Measurements from ENCODE around the gene PGA4. TPM values are rescaled to one million over a fixed set of nuclear protein-coding genes. Genes with fewer than 3 reads are reported as not detected.

The PGA4 gene
- total RNA-seq, 1 experiment from 2014 or later = not detected

- no peak for TF ChIP-seq CTCF (IDR thresholded peaks at IDR 0.05; ENCODE audit: unreplicated experiment)
- BruUV-seq (replicated peaks) = no TSS peak
Measured at GRCh38 chr11:61264795-61265194, 42.6 kb downstream of the PGA4 start.

GRCh38 chr11:61265357-61265756 lies 43.2 kb downstream of the PGA4 start:
- H3K4me3 Mint-ChIP-seq (ENCODE audit: unreplicated experiment) = no peak overlapping the region
- ChIA-PET CTCF (interaction anchor here (3.7 kb wide), 1 partner anchor 10 kb away, joined by 25 read pairs; no protein-coding TSS in a partner anchor), POLR2A (no interaction called here)
- TF ChIP-seq CTCF (IDR thresholded peaks at IDR 0.05; ENCODE audit: unreplicated experiment) = no peak
- H3K9me3 Mint-ChIP-seq (ENCODE audit: unreplicated experiment) = no peaks in the 10 kb centered on the region
- no peak overlapping the region for H3K27ac Mint-ChIP-seq (ENCODE audit: low read depth, unreplicated experiment)
- peaks cover 11% of the 10 kb centered on the region for H3K36me3 Mint-ChIP-seq (ENCODE audit: insufficient read depth, unreplicated experiment)
- BruUV-seq (replicated peaks) = no TSS peak
- no peak for DNase-seq (ENCODE audit: unreplicated experiment)
- no peaks in the 10 kb centered on the region for H3K27me3 Mint-ChIP-seq (ENCODE audit: insufficient read depth, unreplicated experiment)
- no peaks in the 10 kb centered on the region for H3K4me1 Mint-ChIP-seq (ENCODE audit: insufficient read depth, unreplicated experiment)
- intact Hi-C loops (cut with micrococcal nuclease) = no loop called here

More at GRCh38 chr11:61264795-61265194, 42.6 kb downstream of the PGA4 start:
- no peak overlapping the region for H3K4me3 Mint-ChIP-seq (ENCODE audit: unreplicated experiment)
- no peaks in the 10 kb centered on the region for H3K27me3 Mint-ChIP-seq (ENCODE audit: insufficient read depth, unreplicated experiment)
- no peak overlapping the region for H3K27ac Mint-ChIP-seq (ENCODE audit: low read depth, unreplicated experiment)
- no peak for DNase-seq (ENCODE audit: unreplicated experiment)
- intact Hi-C loops (cut with micrococcal nuclease) = no loop called here
- peaks cover 6% of the 10 kb centered on the region for H3K36me3 Mint-ChIP-seq (ENCODE audit: insufficient read depth, unreplicated experiment)
- H3K9me3 Mint-ChIP-seq (ENCODE audit: unreplicated experiment) = no peaks in the 10 kb centered on the region
- ChIA-PET POLR2A (no interaction called here), CTCF (interaction anchor here (1.0 to 3.7 kb wide), 2 partner anchors 10 to 78 kb away, joined by 3 to 25 read pairs; no protein-coding TSS in a partner anchor)
- no peaks in the 10 kb centered on the region for H3K4me1 Mint-ChIP-seq (ENCODE audit: insufficient read depth, unreplicated experiment)

GRCh38 chr11:61266602-61267001 lies 44.5 kb downstream of the PGA4 start:
- no peak for TF ChIP-seq CTCF (IDR thresholded peaks at IDR 0.05; ENCODE audit: unreplicated experiment)
- ChIA-PET CTCF (interaction anchor here (0.6 to 3.7 kb wide), 8 partner anchors 12 to 587 kb away, joined by 3 to 25 read pairs (median 3); no protein-coding TSS in a partner anchor), POLR2A (interaction anchor here (0.6 to 0.9 kb wide), 3 partner anchors 32 to 215 kb away, joined by 3 to 4 read pairs (median 3); no protein-coding TSS in a partner anchor)
- H3K27ac Mint-ChIP-seq (ENCODE audit: low read depth, unreplicated experiment) = no peak overlapping the region
- BruUV-seq (replicated peaks) = no TSS peak
- no peaks in the 10 kb centered on the region for H3K4me1 Mint-ChIP-seq (ENCODE audit: insufficient read depth, unreplicated experiment)
- intact Hi-C loops (cut with micrococcal nuclease) = no loop called here
- H3K9me3 Mint-ChIP-seq (ENCODE audit: unreplicated experiment) = no peaks in the 10 kb centered on the region
- no peak for DNase-seq (ENCODE audit: unreplicated experiment)
- H3K36me3 Mint-ChIP-seq (ENCODE audit: insufficient read depth, unreplicated experiment) = peaks cover 11% of the 10 kb centered on the region
- H3K27me3 Mint-ChIP-seq (ENCODE audit: insufficient read depth, unreplicated experiment) = no peaks in the 10 kb centered on the region
- no peak overlapping the region for H3K4me3 Mint-ChIP-seq (ENCODE audit: unreplicated experiment)

GRCh38 chr11:61267437-61267841 lies 45.3 kb downstream of the PGA4 start:
- no peak overlapping the region for H3K4me3 Mint-ChIP-seq (ENCODE audit: unreplicated experiment)
- H3K36me3 Mint-ChIP-seq (ENCODE audit: insufficient read depth, unreplicated experiment) = peaks cover 11% of the 10 kb centered on the region
- no peak overlapping the region for H3K27ac Mint-ChIP-seq (ENCODE audit: low read depth, unreplicated experiment)
- CTCF ChIA-PET = interaction anchor here (0.6 to 3.7 kb wide), 5 partner anchors 12 to 94 kb away, joined by 3 to 25 read pairs (median 3); no protein-coding TSS in a partner anchor
- no peaks in the 10 kb centered on the region for H3K9me3 Mint-ChIP-seq (ENCODE audit: unreplicated experiment)
- DNase-seq (ENCODE audit: unreplicated experiment) = no peak
- no peak for TF ChIP-seq CTCF (IDR thresholded peaks at IDR 0.05; ENCODE audit: unreplicated experiment)
- no peaks in the 10 kb centered on the region for H3K27me3 Mint-ChIP-seq (ENCODE audit: insufficient read depth, unreplicated experiment)
- no peaks in the 10 kb centered on the region for H3K4me1 Mint-ChIP-seq (ENCODE audit: insufficient read depth, unreplicated experiment)
- BruUV-seq (replicated peaks) = no TSS peak
- intact Hi-C loops (cut with micrococcal nuclease) = no loop called here
- POLR2A ChIA-PET = no interaction called here
